Stomach (tissue), 9 donors: ENCODE results near the gene MAP3K10. TPM values are rescaled to one million over a fixed set of nuclear protein-coding genes. Genes with fewer than 3 reads are reported as not detected.
"Not testable (repeated sequence)": the region's sequence is repeated elsewhere in the genome, so short reads cannot be mapped to it uniquely, and the experiment has no call there.

Experiments used
- DNase-seq, 2 donors: peaks; one replicate each; pipeline versions ENCODE4 v3.0.0 to v3.0.0-alpha.2; 2013 to 2019
- H3K27ac ChIP-seq, 5 donors: fragments of 200-600 bp in 4 of 5; sonication (generic) in 4 of 5; one replicate each; pipeline ENCODE4 v1.5.1; 2013 to 2019; ENCODE audit warnings: mild to moderate bottlenecking in 1 of 5, moderate library complexity in 1 of 5
- H3K27me3 ChIP-seq, 3 donors: fragments of 200-600 bp; sonication (generic); one replicate each; pipeline ENCODE4 v1.5.1; 2017 to 2019; ENCODE audit warnings: mixed run types in 1 of 3
- H3K36me3 ChIP-seq, 4 donors: fragments of 200-600 bp; sonication (generic); 1 replicate in 3 of 4; 2 replicates in 1 of 4; pipeline ENCODE4 v1.5.1; 2016 to 2019
- H3K4me1 ChIP-seq, 4 donors: fragments of 200-600 bp; sonication (generic); one replicate each; pipeline ENCODE4 v1.5.1; 2016 to 2019
- H3K4me3 ChIP-seq, 4 donors: fragments of 200-600 bp; sonication (generic) in 3 of 4; one replicate each; pipeline ENCODE4 v1.5.1; 2016 to 2019; ENCODE audit warnings: mild to moderate bottlenecking in 1 of 4
- H3K9me3 ChIP-seq, 4 donors: fragments of 200-600 bp; sonication (generic); one replicate each; pipeline ENCODE4 v1.5.1; 2016 to 2019
- EP300 ChIP-seq: sonication (generic); formaldehyde crosslinking; IDR thresholded peaks from one replicate; pipeline ENCODE4 v1.6.1; 2017; ENCODE audit warnings: antibody characterized with exemption
- POLR2A ChIP-seq, 4 donors: fragments of 450-650 bp; IDR thresholded peaks; one replicate each; pipeline ENCODE4 v1.6.1; 2016; ENCODE audit warnings: antibody characterized with exemption in 4 of 4, control low read depth in 2 of 4, mild to moderate bottlenecking in 1 of 4, moderate library complexity in 1 of 4
- POLR2AphosphoS5 ChIP-seq, 3 donors: sonication (generic); formaldehyde crosslinking; IDR thresholded peaks; one replicate each; pipeline ENCODE4 v1.6.1; 2016; ENCODE audit warnings: antibody characterized with exemption in 3 of 3
- whole genome bisulfite sequencing, 5 donors: extraction: QIAGEN DNeasy Blood & Tissue Kit in 3 of 5; methylation state at CpG; one replicate each; pipeline versions ENCODE4 v1.1.5 to v1.1.7; 2013 to 2018; 5-methylcytosine and 5-hydroxymethylcytosine counted together
- intact Hi-C: fragments of 100-400 bp; cut with DNase I; formaldehyde crosslinking; loops from one replicate; pipeline ENCODE4 v1.15.1; 2023; ENCODE audit warnings: low total_unique reads
- polyA plus RNA-seq, 3 donors: library from polyadenylated mRNA; stranded (reverse); fragments of 200-250 nt; gene quantifications; one replicate each; pipeline ENCODE4 v1.2.3, GENCODE V29; 2013
- total RNA-seq, 5 donors: library from RNA; depleted of rRNA; stranded (reverse); fragments of >200 nt; gene quantifications; one replicate each; pipeline versions ENCODE4 v1.1.0 to v1.2.3, GENCODE V29; 2014 to 2016
- TF ChIP-seq, protein P1 (sequence below), 7 experiments: fragments of 450-650 bp in 4 of 7; fragments of 200-600 bp in 3 of 7; sonication (generic) in 3 of 7; IDR thresholded peaks; one replicate each; pipeline ENCODE4 v1.5.1; 2016 to 2019; ENCODE audit warnings: antibody characterized with exemption in 7 of 7, control low read depth in 2 of 7, mild to moderate bottlenecking in 1 of 7
- donor health status: healthy with polysubstance abuse.
- donor health status: Bipolar disorder and iron deficiency.
- donor health status: healthy.

The MAP3K10 gene
- total and polyA plus RNA-seq, 8 donors = 5.2 to 34.5 (median 12.7) TPM

DNA sequence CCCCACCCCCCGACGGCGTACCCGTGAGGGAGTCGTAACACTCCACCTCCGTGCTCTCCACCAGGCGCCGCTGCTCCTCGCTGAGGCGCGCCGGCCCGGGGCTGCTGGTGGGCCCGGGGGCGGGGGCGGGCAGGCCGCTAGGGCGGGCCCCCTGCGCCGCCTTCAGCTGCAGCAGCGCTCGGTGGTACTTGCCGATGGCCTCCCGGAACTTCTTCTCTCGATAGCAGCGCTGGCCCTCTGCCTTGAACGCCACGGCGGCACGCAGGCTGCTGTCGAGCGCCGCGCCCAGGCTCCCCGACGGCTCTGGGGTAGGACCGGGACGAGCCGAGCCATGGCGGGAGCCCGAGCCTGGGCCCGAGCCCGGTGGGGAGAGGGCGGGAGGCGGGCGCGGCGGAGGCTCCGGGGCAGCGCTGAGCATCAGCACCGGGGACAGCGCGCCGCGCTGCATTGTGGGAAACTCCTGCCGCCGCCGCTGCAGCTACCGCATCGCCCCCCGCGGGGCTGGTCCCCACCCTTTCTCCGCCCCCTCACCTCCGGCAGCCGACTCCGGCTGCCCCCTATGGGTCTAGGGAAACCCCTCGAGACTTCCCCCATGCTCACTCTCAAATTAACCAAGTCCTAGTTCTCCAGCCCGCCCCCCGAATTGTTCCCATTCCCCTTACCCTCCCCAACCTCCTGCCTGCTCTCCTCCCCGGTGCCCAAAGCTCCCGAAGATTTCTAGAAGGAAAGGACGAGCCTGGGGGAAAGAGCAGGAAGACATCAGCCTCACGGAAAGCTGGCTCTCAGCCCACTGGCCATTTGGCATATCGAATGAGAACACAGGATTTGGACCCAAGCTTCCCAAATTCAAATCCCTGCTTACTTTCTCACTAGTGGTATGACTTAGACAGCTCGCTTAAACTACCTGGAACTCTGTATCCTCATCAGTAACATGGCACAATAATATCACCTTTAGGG is 27.0 kb downstream of the MAP3K10 start, which contains the start of gene TTC9B:
TTC9B (minus strand) TSS at position 451 of the 957 bp plus-strand sequence; CDS start at position 448, 3 bp downstream.
- Histone ChIP-seq H3K4me3 (peak within 1 kb of the TSS in 1 of 4 donors; percentile 25), H3K4me1 (peaks cover 0 to 34% (median 22%) of the 10 kb centered on the region in 4 donors), H3K36me3 (peaks cover 0 to 4% (median under 1%) of the 10 kb centered on the region in 4 donors), H3K9me3 (no peaks in the 10 kb centered on the region), H3K27ac (no peak within 1 kb of the TSS), H3K27me3 (peaks cover 18 to 79% (median 44%) of the 10 kb centered on the region in 3 donors)
- intact Hi-C loops = no loop called here
- DNase-seq = peak in 1 of 2 donors; percentile 73
- TF ChIP-seq POLR2A (IDR thresholded peaks at IDR 0.05) = no peak
- TF ChIP-seq, protein P1, sequence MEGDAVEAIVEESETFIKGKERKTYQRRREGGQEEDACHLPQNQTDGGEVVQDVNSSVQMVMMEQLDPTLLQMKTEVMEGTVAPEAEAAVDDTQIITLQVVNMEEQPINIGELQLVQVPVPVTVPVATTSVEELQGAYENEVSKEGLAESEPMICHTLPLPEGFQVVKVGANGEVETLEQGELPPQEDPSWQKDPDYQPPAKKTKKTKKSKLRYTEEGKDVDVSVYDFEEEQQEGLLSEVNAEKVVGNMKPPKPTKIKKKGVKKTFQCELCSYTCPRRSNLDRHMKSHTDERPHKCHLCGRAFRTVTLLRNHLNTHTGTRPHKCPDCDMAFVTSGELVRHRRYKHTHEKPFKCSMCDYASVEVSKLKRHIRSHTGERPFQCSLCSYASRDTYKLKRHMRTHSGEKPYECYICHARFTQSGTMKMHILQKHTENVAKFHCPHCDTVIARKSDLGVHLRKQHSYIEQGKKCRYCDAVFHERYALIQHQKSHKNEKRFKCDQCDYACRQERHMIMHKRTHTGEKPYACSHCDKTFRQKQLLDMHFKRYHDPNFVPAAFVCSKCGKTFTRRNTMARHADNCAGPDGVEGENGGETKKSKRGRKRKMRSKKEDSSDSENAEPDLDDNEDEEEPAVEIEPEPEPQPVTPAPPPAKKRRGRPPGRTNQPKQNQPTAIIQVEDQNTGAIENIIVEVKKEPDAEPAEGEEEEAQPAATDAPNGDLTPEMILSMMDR (IDR thresholded peaks at IDR 0.05) = no peak
- 3 to 10% (median 4%) methylated on average over 20 to 75 of the region's 75 CpGs for WGBS, 5 donors

DNA sequence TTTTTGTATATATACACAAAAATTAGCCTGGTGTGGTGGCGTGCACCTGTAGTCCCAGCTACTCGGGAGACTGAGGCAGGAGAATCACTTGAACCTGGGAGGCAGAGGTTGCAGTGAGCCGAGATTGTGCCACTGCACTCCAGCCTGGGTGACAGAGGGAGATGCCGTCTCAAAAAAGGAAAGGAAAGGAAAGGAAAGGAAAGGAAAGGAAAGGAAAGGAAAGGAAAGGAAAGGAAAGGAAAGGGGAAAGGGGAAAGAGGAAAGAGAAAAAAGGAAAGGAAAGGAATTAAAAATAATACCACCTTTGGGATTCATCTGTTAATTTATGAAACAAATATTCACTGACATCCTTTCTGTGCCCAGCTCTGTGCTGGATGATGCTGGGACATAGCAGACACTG is 27.8 kb downstream of the MAP3K10 start:
- Histone ChIP-seq H3K4me1 (peaks cover 0 to 38% (median 24%) of the 10 kb centered on the region in 4 donors), H3K27me3 (peaks cover 18 to 87% (median 51%) of the 10 kb centered on the region in 3 donors)
- H3K9me3 ChIP-seq, H3K27ac ChIP-seq, intact Hi-C loops, DNase-seq, H3K4me3 ChIP-seq, H3K36me3 ChIP-seq: not testable (repeated sequence)
- WGBS, 5 donors = 68 to 89% (median 85%) methylated on average over 4 of the region's 4 CpGs

DNA sequence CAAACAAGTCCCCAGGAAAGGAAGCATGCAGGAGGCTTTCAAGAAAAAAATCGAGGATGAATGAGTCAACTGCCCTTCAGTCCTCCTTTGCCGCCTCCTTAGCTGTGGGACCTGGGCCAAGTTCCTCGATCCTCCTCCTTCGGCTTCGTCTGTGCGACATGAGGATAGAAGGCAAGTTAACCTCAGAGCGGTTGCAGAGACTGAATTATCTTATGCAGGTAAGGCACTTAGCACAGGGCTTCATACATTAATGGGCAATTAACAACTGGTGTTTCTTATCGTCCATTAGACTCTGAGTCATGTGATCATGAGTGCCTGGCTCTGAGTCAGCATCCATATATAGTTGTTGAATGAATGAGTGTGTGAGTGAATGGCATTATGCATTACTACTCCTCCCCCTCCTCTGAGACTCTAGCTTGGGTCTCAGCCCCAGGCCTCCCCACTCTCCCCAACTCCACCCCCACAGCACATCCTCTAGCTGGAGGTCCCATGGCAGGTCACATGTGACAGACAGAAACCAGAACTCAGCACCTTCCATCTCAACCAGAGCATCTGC is 28.6 kb downstream of the MAP3K10 start:
- Histone ChIP-seq H3K27me3 (peaks cover 18 to 95% (median 58%) of the 10 kb centered on the region in 3 donors), H3K4me1 (peaks cover 0 to 38% (median 24%) of the 10 kb centered on the region in 4 donors), H3K36me3 (no peaks in the 10 kb centered on the region), H3K4me3 (no peak overlapping the region), H3K9me3 (no peaks in the 10 kb centered on the region), H3K27ac (no peak overlapping the region)
- no peak for DNase-seq
- 31 to 43% (median 36%) methylated on average over 8 of the region's 8 CpGs for WGBS, 5 donors
- intact Hi-C loops = loop anchor here (5.0 kb wide), 1 partner anchor 82 kb away; no protein-coding TSS in a partner anchor
- TF ChIP-seq, protein P1 (IDR thresholded peaks at IDR 0.05) = no peak
- TF ChIP-seq EP300 (no peak), POLR2AphosphoS5 (IDR thresholded peaks at IDR 0.05) (no peak), POLR2A (IDR thresholded peaks at IDR 0.05) (no peak)

DNA sequence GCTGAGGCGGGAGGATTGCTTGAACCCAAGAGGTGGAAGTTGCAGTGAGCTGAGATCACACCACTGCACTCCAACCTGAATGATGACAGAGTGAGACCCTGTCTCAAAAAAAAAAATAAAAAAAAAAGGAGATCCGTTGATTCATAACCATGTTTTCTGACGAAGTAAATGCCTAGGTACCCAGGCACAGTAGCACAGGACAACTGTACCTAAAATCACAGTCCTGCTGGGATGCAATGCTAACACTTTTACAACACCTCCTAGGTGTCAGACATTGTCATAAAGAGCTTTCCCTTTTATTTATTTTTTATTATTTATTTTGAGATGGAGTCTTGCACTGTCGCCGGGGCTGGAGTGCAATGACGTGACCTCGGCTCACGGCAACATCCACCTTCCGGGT is 29.4 kb downstream of the MAP3K10 start:
- WGBS, 5 donors = 76 to 88% (median 82%) methylated on average over 9 of the region's 9 CpGs
- Histone ChIP-seq H3K27me3 (peaks cover 18 to 97% (median 66%) of the 10 kb centered on the region in 3 donors), H3K4me3 (no peak overlapping the region)

DNA sequence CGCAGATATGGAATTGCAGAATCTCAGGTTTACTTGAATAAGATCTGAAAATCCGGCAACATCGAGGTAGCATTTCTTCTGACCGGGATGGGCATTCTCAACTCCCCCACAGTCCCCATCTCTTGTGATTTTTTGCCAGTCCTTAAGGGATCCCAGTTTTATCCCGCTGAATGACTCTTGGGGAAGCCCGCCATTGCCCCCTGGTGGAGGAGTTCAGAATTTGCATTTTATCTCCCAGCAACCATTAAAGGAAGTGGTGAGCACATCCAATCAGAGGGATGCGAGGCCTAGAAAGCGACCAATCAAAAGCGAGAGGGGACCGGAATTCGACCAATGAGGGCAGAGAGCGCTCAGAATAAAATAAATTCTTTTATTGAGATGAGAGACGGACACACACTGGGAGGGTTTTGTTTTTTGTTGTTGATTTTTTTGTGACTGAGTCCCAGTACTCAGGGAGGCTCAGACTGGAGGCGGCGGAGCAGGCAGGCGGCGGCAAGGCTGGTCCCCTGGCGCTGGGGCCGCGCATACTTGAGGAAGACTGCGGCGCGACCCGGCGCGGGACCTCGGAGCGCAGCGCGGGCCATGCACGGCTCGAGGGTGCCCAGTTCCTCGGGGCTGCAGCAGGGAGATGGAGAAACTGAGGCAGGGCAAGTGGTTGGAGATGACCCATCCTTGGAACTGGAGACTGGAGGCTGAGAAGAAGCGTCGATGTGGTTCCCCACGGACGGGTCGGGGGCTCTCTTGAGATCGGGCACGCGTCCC is 30.8 kb downstream of the MAP3K10 start:
- TF ChIP-seq POLR2A (IDR thresholded peaks at IDR 0.05) = no peak
- TF ChIP-seq, protein P1 (IDR thresholded peaks at IDR 0.05) = peak in 5 of 7 experiments; percentile 77 to 91 (median 90)
- Histone ChIP-seq H3K9me3 (no peaks in the 10 kb centered on the region), H3K4me3 (no peak overlapping the region), H3K27ac (no peak overlapping the region), H3K27me3 (peaks cover 18 to 97% (median 65%) of the 10 kb centered on the region in 3 donors), H3K36me3 (no peaks in the 10 kb centered on the region), H3K4me1 (peaks cover 13 to 47% (median 36%) of the 10 kb centered on the region in 4 donors)
- intact Hi-C loops = loop anchor here (5.0 kb wide), 1 partner anchor 85 kb away; no protein-coding TSS in a partner anchor
- 48 to 67% (median 63%) methylated on average over 38 to 41 of the region's 41 CpGs for WGBS, 5 donors
- peak; percentile 77 to 93 for DNase-seq

More for the DNA sequence above, 29.4 kb downstream of the MAP3K10 start:
- H3K27ac ChIP-seq = no peak overlapping the region
- no peak for DNase-seq
- intact Hi-C loops = loop anchor here (5.0 kb wide), 1 partner anchor 83 kb away; no protein-coding TSS in a partner anchor
- peaks cover 1 to 43% (median 27%) of the 10 kb centered on the region in 4 donors for H3K4me1 ChIP-seq
- no peaks in the 10 kb centered on the region for H3K36me3 ChIP-seq
- no peaks in the 10 kb centered on the region for H3K9me3 ChIP-seq
- TF ChIP-seq POLR2AphosphoS5 (IDR thresholded peaks at IDR 0.05) = no peak
